ENCODE results near the gene TRABD. TPM values are rescaled to one million over a fixed set of nuclear protein-coding genes. Genes with fewer than 3 reads are reported as not detected.
A peak's percentile ranks its signal among the peaks of the same experiment; 100 is the strongest.

The TRABD gene
- total RNA-seq, 1 donor from 2014 or later, result 44.4 TPM

DNA sequence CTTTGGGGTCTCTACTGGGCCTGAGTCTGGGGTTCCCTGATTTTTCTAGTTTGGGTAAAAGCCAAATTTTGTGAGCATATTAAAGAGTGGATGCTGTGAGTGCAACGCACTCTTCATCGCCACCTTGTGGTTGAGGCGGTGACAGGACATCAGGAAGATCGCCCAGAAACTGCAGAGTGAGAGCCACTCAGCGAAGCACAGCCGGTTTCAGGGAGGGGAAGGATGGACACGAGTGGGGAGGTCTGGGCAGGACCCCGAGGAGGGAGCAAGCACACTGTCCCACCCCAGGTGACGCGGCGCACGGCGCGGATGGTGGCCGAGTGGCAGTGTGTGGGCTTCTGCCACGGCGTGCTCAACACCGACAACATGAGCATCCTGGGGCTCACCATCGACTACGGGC is 24.2 kb downstream of the TRABD start:
- Mint-ChIP-seq H3K9me3 (no peaks in the 10 kb centered on the region), H3K36me3 (peaks cover 35% of the 10 kb centered on the region), H3K4me1 (no peaks in the 10 kb centered on the region)

DNA sequence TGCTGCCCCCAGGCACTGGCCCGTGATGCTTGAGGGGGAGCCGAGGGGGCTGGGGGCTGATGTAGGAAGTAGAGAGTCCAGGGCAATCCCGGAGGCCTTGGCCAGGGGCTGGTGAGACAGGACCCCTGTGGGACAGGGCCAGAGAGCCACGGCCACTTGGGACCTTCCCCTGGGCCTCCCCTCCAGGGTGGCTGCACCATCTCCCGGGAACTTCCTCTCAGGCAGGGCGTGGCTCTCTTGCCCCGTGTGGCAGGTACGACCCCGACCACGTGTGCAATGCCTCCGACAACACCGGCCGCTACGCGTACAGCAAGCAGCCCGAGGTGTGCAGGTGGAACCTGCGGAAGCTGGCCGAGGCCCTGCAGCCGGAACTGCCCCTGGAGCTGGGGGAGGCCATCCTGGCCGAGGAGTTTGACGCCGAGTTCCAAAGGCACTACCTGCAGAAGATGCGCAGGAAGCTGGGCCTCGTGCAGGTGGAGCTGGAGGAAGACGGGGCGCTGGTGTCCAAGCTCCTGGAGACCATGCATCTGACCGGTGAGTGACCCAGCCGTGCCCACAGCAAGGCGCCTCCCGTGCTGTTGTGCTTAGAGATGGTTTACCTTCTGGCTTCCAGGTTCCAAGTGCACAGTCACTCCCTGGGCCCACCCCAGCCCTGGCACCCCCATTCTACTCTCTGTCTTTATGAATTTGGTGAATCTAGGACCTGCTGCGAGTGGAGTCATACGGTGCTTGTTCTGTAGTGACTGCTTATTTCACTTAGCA is 24.8 kb downstream of the TRABD start:
- Mint-ChIP-seq H3K27ac (no peak overlapping the region), H3K4me3 (no peak overlapping the region), H3K9me3 (no peaks in the 10 kb centered on the region), H3K36me3 (peaks cover 39% of the 10 kb centered on the region), H3K4me1 (no peaks in the 10 kb centered on the region), H3K27me3 (ENCODE audit: low read depth) (no peaks in the 10 kb centered on the region)
- DNase-seq (ENCODE audit: low spot score in 2 of 2, unreplicated experiment in 2 of 2), result no peak
- TF ChIP-seq CTCF (IDR thresholded peaks at IDR 0.05; ENCODE audit: unreplicated experiment), result no peak

More for the DNA sequence above, 24.2 kb downstream of the TRABD start:
- Mint-ChIP-seq H3K27me3 (ENCODE audit: low read depth) (no peaks in the 10 kb centered on the region), H3K27ac (no peak overlapping the region), H3K4me3 (no peak overlapping the region)
- DNase-seq (ENCODE audit: low spot score in 2 of 2, unreplicated experiment in 2 of 2), result peak in 1 of 2 experiments; percentile 64
- peak; percentile 83 for TF ChIP-seq CTCF (IDR thresholded peaks at IDR 0.05; ENCODE audit: unreplicated experiment)

DNA sequence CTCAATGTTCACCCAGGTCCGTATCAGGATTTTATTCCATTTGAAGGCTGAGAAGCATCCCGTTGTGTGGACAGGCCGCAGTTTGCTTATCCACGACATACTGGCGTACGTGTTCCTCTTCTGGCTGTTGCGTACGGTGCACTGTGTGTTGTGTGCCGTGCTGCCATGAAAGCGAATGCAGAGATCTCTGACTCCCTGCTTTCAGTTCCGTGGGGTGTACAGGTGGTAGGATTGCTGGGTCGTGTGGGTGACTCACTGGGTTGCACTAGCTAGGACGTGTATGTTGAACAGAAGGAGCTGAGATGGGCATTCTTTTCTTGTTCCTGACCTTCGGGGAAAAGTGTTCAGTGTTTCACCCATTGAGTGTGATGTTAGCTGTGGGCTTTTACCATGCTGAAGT is 25.4 kb downstream of the TRABD start:
- no peaks in the 10 kb centered on the region for H3K4me1 Mint-ChIP-seq
- no peak overlapping the region for H3K4me3 Mint-ChIP-seq
- no peak for TF ChIP-seq CTCF (IDR thresholded peaks at IDR 0.05; ENCODE audit: unreplicated experiment)
- H3K27me3 Mint-ChIP-seq (ENCODE audit: low read depth), result no peaks in the 10 kb centered on the region
- H3K9me3 Mint-ChIP-seq, result no peaks in the 10 kb centered on the region
- no peak for DNase-seq (ENCODE audit: low spot score in 2 of 2, unreplicated experiment in 2 of 2)
- no peak overlapping the region for H3K27ac Mint-ChIP-seq
- peaks cover 39% of the 10 kb centered on the region for H3K36me3 Mint-ChIP-seq

DNA sequence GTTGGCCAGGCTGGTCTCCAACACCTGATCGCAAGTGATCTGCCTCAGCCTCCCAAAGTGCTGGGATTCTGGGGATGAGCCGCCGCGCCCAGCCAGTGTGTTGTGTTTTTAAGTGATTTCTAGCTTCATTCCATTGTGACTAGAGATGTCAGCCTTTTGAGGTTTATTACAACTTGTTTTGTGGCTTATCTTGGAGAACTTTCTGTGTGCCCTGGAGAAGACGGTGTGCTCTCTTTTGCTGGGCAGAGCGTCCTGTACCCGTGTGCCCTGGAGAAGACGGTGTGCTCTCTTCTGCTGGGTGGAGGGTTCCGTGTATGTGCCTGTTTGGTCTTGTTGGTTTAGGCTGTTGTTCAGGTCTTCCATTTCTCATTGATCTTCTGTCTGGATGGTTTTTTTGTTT is 27.6 kb downstream of the TRABD start:
- Mint-ChIP-seq H3K27me3 (ENCODE audit: low read depth) (no peaks in the 10 kb centered on the region), H3K9me3 (no peaks in the 10 kb centered on the region), H3K4me1 (no peaks in the 10 kb centered on the region), H3K36me3 (peaks cover 40% of the 10 kb centered on the region), H3K4me3 (no peak overlapping the region), H3K27ac (no peak overlapping the region)
- DNase-seq (ENCODE audit: low spot score in 2 of 2, unreplicated experiment in 2 of 2), result no peak
- no peak for TF ChIP-seq CTCF (IDR thresholded peaks at IDR 0.05; ENCODE audit: unreplicated experiment)

- TF ChIP-seq CTCF (IDR thresholded peaks at IDR 0.05; ENCODE audit: unreplicated experiment), result no peak
- no peak for DNase-seq (ENCODE audit: low spot score in 2 of 2, unreplicated experiment in 2 of 2)
- H3K27ac Mint-ChIP-seq, result no peak overlapping the region
- H3K4me1 Mint-ChIP-seq, result no peaks in the 10 kb centered on the region
- no peaks in the 10 kb centered on the region for H3K9me3 Mint-ChIP-seq
- H3K4me3 Mint-ChIP-seq, result no peak overlapping the region
- H3K36me3 Mint-ChIP-seq, result peaks cover 37% of the 10 kb centered on the region
- H3K27me3 Mint-ChIP-seq (ENCODE audit: low read depth), result no peaks in the 10 kb centered on the region
Measured at GRCh38 chr22:50215297-50216054, 29.8 kb downstream of the TRABD start.
